Breast epithelium (tissue), 3 donors: ENCODE measurements around the gene PSMD3.

Source experiments
- POLR2A ChIP-seq: fragments of 450-650 bp; IDR thresholded peaks from one replicate; pipeline ENCODE4 v1.6.1; 2016; ENCODE audit warnings: antibody characterized with exemption, mild to moderate bottlenecking, moderate library complexity
- POLR2AphosphoS5 ChIP-seq, 3 donors: sonication (generic); formaldehyde crosslinking; IDR thresholded peaks; one replicate each; pipeline ENCODE4 v1.6.1; 2017; ENCODE audit warnings: antibody characterized with exemption in 3 of 3
- TF ChIP-seq, protein P1 (sequence below), 3 donors: fragments of 450-650 bp; IDR thresholded peaks; one replicate each; pipeline ENCODE4 v1.5.1; 2016 to 2017; ENCODE audit warnings: antibody characterized with exemption in 3 of 3, mild to moderate bottlenecking in 3 of 3, moderate library complexity in 3 of 3

- TF ChIP-seq, protein P1, sequence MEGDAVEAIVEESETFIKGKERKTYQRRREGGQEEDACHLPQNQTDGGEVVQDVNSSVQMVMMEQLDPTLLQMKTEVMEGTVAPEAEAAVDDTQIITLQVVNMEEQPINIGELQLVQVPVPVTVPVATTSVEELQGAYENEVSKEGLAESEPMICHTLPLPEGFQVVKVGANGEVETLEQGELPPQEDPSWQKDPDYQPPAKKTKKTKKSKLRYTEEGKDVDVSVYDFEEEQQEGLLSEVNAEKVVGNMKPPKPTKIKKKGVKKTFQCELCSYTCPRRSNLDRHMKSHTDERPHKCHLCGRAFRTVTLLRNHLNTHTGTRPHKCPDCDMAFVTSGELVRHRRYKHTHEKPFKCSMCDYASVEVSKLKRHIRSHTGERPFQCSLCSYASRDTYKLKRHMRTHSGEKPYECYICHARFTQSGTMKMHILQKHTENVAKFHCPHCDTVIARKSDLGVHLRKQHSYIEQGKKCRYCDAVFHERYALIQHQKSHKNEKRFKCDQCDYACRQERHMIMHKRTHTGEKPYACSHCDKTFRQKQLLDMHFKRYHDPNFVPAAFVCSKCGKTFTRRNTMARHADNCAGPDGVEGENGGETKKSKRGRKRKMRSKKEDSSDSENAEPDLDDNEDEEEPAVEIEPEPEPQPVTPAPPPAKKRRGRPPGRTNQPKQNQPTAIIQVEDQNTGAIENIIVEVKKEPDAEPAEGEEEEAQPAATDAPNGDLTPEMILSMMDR (IDR thresholded peaks at IDR 0.05), result no peak
- TF ChIP-seq POLR2A (no peak), POLR2AphosphoS5 (IDR thresholded peaks at IDR 0.05) (no peak)
Measured at GRCh38 chr17:40018211-40019121, 37.9 kb downstream of the PSMD3 start.
